ENCODE data around the gene PCDHAC2.

DNA sequence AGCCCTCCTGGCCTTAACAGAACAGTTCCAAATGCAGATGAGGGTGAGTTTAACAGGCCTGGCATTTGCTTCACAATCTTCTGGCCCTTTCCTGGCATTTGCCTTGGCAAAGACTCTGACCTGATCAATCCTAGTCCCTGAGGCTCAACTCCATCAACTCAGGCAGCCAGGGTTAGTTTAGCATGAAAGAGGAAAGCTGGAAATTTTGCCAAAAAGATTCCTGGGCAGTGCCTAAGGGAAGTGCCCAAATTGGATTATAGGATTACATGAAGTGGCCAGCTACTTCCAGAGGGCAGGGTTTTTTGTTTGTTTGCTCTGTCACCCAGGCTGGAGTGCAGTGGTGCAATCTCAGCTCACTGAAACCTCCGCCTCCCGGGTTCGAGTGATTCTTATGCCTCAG lies 36.8 kb downstream of the PCDHAC2 start:
- TF ChIP-seq, protein P1, sequence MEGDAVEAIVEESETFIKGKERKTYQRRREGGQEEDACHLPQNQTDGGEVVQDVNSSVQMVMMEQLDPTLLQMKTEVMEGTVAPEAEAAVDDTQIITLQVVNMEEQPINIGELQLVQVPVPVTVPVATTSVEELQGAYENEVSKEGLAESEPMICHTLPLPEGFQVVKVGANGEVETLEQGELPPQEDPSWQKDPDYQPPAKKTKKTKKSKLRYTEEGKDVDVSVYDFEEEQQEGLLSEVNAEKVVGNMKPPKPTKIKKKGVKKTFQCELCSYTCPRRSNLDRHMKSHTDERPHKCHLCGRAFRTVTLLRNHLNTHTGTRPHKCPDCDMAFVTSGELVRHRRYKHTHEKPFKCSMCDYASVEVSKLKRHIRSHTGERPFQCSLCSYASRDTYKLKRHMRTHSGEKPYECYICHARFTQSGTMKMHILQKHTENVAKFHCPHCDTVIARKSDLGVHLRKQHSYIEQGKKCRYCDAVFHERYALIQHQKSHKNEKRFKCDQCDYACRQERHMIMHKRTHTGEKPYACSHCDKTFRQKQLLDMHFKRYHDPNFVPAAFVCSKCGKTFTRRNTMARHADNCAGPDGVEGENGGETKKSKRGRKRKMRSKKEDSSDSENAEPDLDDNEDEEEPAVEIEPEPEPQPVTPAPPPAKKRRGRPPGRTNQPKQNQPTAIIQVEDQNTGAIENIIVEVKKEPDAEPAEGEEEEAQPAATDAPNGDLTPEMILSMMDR (IDR thresholded peaks at IDR 0.05): no peak
- TF ChIP-seq POLR2AphosphoS5 (IDR thresholded peaks at IDR 0.05): no peak

Measured in stomach (tissue), 4 donors.